GM21717 (cell line): ENCODE results near the gene CTDNEP1.

Experiments used
- ATAC-seq: cut with Tn5 transposase; IDR thresholded peaks from one replicate; pipeline ENCODE4 v1.9.1; 2021; ENCODE audit warnings: mild to moderate bottlenecking, moderate library complexity; ENCODE audit not compliant: unreplicated experiment

Gene CTDNEP1

GRCh38 chr17:7251661-7252175 lies at the start of gene CTDNEP1:
TSS of gene CTDNEP1 (minus strand) at chr17:7251734. CDS start at chr17:7251296, 438 bp downstream.
- peak; percentile 68 for ATAC-seq

GRCh38 chr17:7296189-7296861 lies 44.8 kb upstream of the CTDNEP1 start:
- no peak for ATAC-seq

DNA sequence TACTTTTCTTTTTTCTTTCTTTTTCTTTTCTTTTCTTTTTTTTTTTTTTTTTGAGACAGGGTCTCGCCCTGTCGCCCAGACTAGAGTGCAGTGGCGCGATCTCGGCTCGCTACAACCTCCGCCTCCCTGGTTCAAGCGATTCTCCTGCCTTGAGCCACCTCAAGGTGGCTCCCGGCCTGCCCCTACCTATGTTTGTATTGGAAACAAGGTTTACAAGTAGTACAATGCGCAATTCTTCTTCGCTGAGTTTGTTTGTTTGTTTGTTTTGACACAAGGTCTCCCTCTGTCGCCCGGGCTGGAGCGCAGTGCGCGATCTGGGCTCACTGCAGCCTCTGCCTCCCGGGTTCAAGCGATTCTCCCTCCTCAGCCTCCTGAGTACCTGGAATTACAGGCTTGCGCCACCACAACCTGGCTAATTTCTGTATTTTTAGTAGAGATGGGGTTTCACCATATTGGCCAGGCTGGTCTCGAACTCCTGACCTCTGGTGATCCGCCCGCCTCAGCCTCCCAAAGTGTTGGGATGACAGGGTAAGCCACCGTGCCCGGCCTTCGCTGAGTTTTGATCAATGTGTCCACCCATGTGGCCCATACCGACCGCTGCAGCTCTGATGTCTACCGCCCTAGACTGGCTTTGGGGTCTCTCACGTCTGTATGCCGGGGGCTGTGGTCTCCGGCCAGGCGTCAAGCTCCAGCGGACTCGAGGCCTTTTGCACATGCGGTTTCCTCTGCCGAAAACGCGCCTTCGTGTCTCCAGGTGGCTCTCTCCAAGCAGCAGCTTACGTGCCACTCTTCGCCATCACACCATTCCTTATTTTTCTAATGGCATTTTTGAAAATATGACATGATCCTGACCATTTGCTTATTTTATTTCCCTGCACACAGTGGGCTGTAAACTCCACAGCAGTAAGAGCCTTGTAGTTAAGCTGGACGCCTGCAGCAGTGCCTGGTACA lies 44.0 kb upstream of the CTDNEP1 start:
- ATAC-seq: no peak

- no peak for ATAC-seq
These were observed 43.1 kb upstream of the CTDNEP1 start, which contains the start of gene YBX2 for GRCh38 chr17:7294614-7295153. TSS of gene YBX2 (minus strand) at chr17:7294639. CDS start at chr17:7294500, 139 bp downstream.

GRCh38 chr17:7293816-7294613 lies 42.5 kb upstream of the CTDNEP1 start:
- ATAC-seq: no peak

- no peak for ATAC-seq
These were observed 41.6 kb upstream of the CTDNEP1 start for GRCh38 chr17:7293159-7293558.

- no peak for ATAC-seq
These were observed 41.2 kb upstream of the CTDNEP1 start for GRCh38 chr17:7292729-7293128.

DNA sequence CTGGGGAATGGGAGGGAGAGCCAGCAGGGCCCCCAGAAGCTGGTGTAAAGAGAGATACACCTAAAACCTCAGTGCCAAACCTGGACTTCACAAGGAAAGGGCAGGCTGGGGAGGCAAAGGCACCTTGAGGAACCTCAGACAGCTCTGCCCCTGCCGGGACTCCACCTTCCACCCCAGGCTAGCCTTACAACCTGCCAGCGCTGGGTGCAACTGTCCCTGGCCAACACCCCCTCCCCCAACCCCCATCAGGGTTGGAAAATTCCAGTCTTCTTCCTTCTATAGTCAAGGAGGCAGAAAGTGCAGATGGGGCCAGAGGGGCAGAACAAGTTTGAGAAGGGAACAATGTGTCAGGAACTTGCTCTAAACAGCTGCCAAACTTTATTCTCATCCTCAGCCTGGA lies 40.7 kb upstream of the CTDNEP1 start:
- ATAC-seq: no peak

- ATAC-seq: no peak
These were observed 39.2 kb upstream of the CTDNEP1 start for GRCh38 chr17:7290685-7291084.

- ATAC-seq: no peak
These were observed 38.6 kb upstream of the CTDNEP1 start for GRCh38 chr17:7290166-7290565.

- ATAC-seq: no peak
These were observed 37.9 kb upstream of the CTDNEP1 start for GRCh38 chr17:7289256-7290032.

DNA sequence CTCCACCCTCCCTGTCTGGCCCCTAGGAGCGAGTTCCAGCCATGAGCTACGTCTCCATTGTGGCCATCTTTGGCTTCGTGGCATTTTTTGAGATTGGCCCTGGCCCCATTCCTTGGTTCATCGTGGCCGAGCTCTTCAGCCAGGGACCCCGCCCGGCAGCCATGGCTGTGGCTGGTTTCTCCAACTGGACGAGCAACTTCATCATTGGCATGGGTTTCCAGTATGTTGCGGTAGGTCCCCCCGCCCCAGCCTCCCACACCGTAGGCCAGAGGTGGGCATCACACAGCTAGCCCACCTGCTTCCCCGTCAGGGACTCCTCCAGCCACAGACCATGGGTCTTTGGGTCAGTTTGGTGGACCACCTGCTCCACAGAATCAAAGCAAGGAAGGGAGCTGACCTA lies 34.1 kb upstream of the CTDNEP1 start:
- no peak for ATAC-seq

GRCh38 chr17:7284911-7285310 lies 33.4 kb upstream of the CTDNEP1 start:
- ATAC-seq: no peak

DNA sequence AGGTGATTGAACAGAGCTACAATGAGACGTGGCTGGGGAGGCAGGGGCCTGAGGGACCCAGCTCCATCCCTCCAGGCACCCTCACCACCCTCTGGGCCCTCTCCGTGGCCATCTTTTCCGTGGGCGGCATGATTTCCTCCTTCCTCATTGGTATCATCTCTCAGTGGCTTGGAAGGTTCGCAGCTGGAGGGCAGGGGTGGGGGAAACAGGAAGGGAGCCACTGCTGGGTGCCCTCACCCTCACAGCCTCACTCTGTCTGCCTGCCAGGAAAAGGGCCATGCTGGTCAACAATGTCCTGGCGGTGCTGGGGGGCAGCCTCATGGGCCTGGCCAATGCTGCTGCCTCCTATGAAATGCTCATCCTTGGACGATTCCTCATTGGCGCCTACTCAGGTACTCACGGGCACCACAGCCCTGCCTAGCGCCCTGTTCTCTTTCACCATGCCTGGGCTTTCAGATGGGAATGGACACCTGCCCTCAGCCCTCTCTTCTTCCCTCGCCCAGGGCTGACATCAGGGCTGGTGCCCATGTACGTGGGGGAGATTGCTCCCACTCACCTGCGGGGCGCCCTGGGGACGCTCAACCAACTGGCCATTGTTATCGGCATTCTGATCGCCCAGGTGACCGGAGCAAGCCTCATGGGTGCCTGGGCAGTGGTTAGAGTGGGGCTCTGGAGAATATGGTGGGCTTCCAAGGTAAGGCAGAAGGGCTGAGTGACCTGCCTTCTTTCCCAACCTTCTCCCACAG lies 32.1 kb upstream of the CTDNEP1 start:
- no peak for ATAC-seq

GRCh38 chr17:7282752-7283321 lies 31.3 kb upstream of the CTDNEP1 start:
- no peak for ATAC-seq

DNA sequence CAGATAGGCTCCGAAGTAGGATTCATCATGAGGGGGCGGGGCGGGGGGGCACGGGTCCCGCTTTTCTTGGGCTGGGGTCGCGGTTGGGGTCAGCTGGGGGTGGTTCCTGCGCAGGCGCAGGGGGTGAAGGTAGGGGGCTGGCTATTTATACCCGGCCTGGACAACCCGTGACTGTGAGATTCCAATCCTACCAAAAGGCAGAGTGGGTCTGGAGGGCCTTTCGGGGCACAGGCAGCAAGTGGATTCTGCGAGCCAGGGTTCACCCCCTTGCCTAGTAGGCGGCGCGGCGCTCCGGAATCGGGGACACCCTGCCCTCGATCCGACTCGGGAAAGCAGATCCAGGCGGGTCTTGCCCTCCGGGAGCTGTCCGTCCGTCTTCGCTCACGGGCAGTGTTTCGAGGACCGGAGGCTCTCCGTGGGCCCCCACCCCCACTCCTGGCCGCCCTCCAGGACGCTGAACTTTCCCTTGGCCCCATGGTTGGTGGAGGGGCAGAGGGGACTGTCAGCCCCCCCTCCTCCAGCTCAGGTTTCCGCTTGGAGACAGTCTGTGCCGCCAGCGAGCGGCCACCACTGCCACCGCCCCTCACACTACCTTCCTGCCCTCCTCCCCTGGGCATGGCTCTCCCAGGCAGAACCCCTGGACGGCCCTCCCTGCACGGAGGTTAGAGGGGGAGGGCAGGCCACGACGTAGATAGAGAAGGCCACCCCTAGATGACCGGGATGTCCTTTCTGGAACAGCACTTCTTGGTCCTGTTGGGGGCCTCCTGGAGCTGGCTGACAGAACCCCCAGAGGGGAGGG lies 30.6 kb upstream of the CTDNEP1 start:
- ATAC-seq: no peak

GRCh38 chr17:7281074-7281952 lies 29.8 kb upstream of the CTDNEP1 start, which contains the start of gene SLC2A4:
TSS of gene SLC2A4 (plus strand) at chr17:7281718. CDS start at chr17:7281935, 217 bp downstream.
- ATAC-seq: peak; percentile 69
